ENCODE results near the gene LPP. TPM values are rescaled to one million over a fixed set of nuclear protein-coding genes. Genes with fewer than 3 reads are reported as not detected.

The LPP gene
- total RNA-seq, 4 donors from 2014 or later, result 207 to 592 (median 406) TPM

GRCh38 chr3:188682316-188682715, 528.4 kb downstream of the LPP start:
- no peaks in the 10 kb centered on the region for H3K9me3 ChIP-seq
- WGBS, 2 donors (ENCODE audit: low coverage in 1 of 2), result 90 to 96% methylated on average over 3 to 4 of the region's 4 CpGs
- H3K4me3 ChIP-seq, result no peak overlapping the region
- no peaks in the 10 kb centered on the region for H3K36me3 ChIP-seq
- peaks cover 0 to 31% (median 15%) of the 10 kb centered on the region in 4 donors for H3K4me1 ChIP-seq
- intact Hi-C loops (cut with DNase I; ENCODE audit: low total_unique reads) (no loop called here), in situ Hi-C loops (cut with MboI; ENCODE audit: low pct_ligation_motif_present in 1 of 4, low pct_unique_long_range_greater_than_20kb in 1 of 4, low sequenced_read_pairs in 3 of 4) (no loop called here)
- H3K27ac ChIP-seq, result peak overlapping the region in 2 of 4 donors; percentile 13 to 14
- no peak for TF ChIP-seq CTCF (IDR thresholded peaks at IDR 0.05)
- no peak for TF ChIP-seq POLR2A (IDR thresholded peaks at IDR 0.05)
- no peak for TF ChIP-seq POLR2AphosphoS5 (IDR thresholded peaks at IDR 0.05)
- TF ChIP-seq EP300 (IDR thresholded peaks at IDR 0.05; ENCODE audit: low read depth), result no peak
- no peaks in the 10 kb centered on the region for H3K27me3 ChIP-seq
- no peak for DNase-seq

GRCh38 chr3:188683032-188683521, 529.1 kb downstream of the LPP start:
- WGBS, 2 donors (ENCODE audit: low coverage in 1 of 2), result 51 to 65% methylated on average over 3 of the region's 3 CpGs
- in situ Hi-C loops (cut with MboI; ENCODE audit: low pct_ligation_motif_present in 1 of 4, low pct_unique_long_range_greater_than_20kb in 1 of 4, low sequenced_read_pairs in 3 of 4) (no loop called here), intact Hi-C loops (cut with DNase I; ENCODE audit: low total_unique reads) (no loop called here)
- TF ChIP-seq POLR2A (IDR thresholded peaks at IDR 0.05), result no peak
- TF ChIP-seq EP300 (IDR thresholded peaks at IDR 0.05; ENCODE audit: low read depth), result no peak
- no peak for TF ChIP-seq POLR2AphosphoS5 (IDR thresholded peaks at IDR 0.05)
- TF ChIP-seq CTCF (IDR thresholded peaks at IDR 0.05), result no peak
- Histone ChIP-seq H3K9me3 (no peaks in the 10 kb centered on the region), H3K4me3 (no peak overlapping the region), H3K36me3 (no peaks in the 10 kb centered on the region), H3K27me3 (no peaks in the 10 kb centered on the region), H3K27ac (peak overlapping the region; percentile 12 to 14 (median 14)), H3K4me1 (peaks cover 0 to 31% (median 13%) of the 10 kb centered on the region in 4 donors)
- no peak for DNase-seq

DNA sequence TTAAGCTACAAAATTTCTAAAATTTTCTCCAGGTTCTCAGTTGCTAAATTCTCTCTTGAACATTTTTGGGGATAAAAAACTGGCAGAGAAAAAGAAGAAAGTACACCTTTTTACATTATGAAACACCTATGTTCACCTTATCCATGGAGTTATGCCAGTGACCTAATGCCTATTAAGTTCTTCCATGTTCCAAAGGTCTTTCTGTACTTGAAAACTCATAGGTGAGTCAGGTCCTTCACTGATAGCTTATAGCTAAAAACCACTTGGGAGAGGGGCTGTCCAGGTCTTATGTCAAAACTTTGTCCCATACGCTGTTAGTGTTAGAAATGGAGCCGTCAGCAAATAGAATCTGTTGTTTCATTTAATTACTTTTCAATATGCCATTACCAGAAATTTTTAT, 530.3 kb downstream of the LPP start:
- no peak overlapping the region for H3K4me3 ChIP-seq
- intact Hi-C loops (cut with DNase I; ENCODE audit: low total_unique reads), result no loop called here
- TF ChIP-seq POLR2AphosphoS5 (IDR thresholded peaks at IDR 0.05) (no peak), CTCF (IDR thresholded peaks at IDR 0.05) (no peak), EP300 (IDR thresholded peaks at IDR 0.05; ENCODE audit: low read depth) (no peak), POLR2A (IDR thresholded peaks at IDR 0.05) (no peak)
- H3K27ac ChIP-seq, result no peak overlapping the region
- H3K4me1 ChIP-seq, result peaks cover 0 to 37% (median 16%) of the 10 kb centered on the region in 4 donors
- no peaks in the 10 kb centered on the region for H3K9me3 ChIP-seq
- H3K36me3 ChIP-seq, result no peaks in the 10 kb centered on the region
- DNase-seq, result no peak
- in situ Hi-C loops (cut with MboI; ENCODE audit: low pct_ligation_motif_present in 1 of 4, low pct_unique_long_range_greater_than_20kb in 1 of 4, low sequenced_read_pairs in 3 of 4), result no loop called here
- WGBS, 2 donors (ENCODE audit: low coverage in 1 of 2), result 98 to 100% methylated on average over 2 of the region's 2 CpGs
- H3K27me3 ChIP-seq, result no peaks in the 10 kb centered on the region

DNA sequence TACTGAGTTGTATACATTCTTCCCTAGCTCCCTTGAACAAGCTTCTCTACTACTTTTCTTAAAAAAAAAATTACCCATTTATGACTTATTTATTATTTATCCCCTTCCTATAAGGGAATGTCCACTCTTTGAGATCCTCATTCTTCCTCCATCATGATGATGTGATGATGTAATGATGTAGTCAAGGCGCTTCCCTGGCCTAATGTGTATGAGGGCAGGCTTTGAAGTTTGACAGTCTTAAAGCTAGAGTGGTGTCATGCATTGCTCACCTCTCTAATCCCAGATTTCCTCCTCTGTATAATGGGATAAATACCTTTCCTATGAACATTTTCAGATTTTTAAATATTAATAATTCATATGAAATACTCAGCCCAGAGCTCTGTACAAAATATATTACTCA, 531.8 kb downstream of the LPP start:
- Histone ChIP-seq H3K9me3 (no peaks in the 10 kb centered on the region), H3K4me3 (no peak overlapping the region), H3K27me3 (no peaks in the 10 kb centered on the region), H3K27ac (no peak overlapping the region), H3K36me3 (no peaks in the 10 kb centered on the region), H3K4me1 (peaks cover 0 to 32% (median 13%) of the 10 kb centered on the region in 4 donors)
- in situ Hi-C loops (cut with MboI; ENCODE audit: low pct_ligation_motif_present in 1 of 4, low pct_unique_long_range_greater_than_20kb in 1 of 4, low sequenced_read_pairs in 3 of 4) (no loop called here), intact Hi-C loops (cut with DNase I; ENCODE audit: low total_unique reads) (no loop called here)
- no peak for DNase-seq
- 97 to 100% methylated on average over 1 of the region's 1 CpG for WGBS, 2 donors (ENCODE audit: low coverage in 1 of 2)
- TF ChIP-seq POLR2AphosphoS5 (IDR thresholded peaks at IDR 0.05), result no peak
- no peak for TF ChIP-seq EP300 (IDR thresholded peaks at IDR 0.05; ENCODE audit: low read depth)

DNA sequence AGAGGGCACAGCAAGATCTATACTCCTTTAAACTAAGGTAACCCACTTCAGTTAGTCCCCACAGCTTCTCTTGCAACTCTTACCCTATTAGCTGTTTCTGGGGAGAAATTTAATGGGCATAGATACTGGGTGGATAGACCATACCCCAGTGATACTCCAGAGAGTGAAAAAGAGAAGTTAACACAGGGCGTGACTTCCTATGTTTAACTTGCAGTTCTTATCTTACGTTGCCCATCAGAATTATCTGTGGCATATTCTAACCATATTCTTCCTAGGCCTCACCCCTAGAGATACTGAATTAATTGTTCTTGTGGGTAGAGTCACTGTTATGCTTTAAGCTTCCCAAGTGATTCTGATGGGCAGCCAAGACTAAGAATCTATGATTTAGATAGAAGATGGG, 532.4 kb downstream of the LPP start:
- no peak for DNase-seq
- TF ChIP-seq POLR2AphosphoS5 (IDR thresholded peaks at IDR 0.05) (no peak), CTCF (IDR thresholded peaks at IDR 0.05) (no peak), POLR2A (IDR thresholded peaks at IDR 0.05) (no peak), EP300 (IDR thresholded peaks at IDR 0.05; ENCODE audit: low read depth) (no peak)
- Histone ChIP-seq H3K36me3 (no peaks in the 10 kb centered on the region), H3K27ac (no peak overlapping the region), H3K9me3 (no peaks in the 10 kb centered on the region), H3K4me1 (peaks cover 0 to 35% (median 16%) of the 10 kb centered on the region in 4 donors), H3K4me3 (no peak overlapping the region), H3K27me3 (no peaks in the 10 kb centered on the region)
- in situ Hi-C loops (cut with MboI; ENCODE audit: low pct_ligation_motif_present in 1 of 4, low pct_unique_long_range_greater_than_20kb in 1 of 4, low sequenced_read_pairs in 3 of 4) (no loop called here), intact Hi-C loops (cut with DNase I; ENCODE audit: low total_unique reads) (no loop called here)
- WGBS, 2 donors (ENCODE audit: low coverage in 1 of 2), result 68 to 100% methylated on average over 1 to 2 of the region's 2 CpGs
